HS-5 (cell line): ENCODE results near the gene HMCN1.

ENCODE experiments used
- DNase-seq: peaks from one replicate; pipeline ENCODE4 v3.0.0-alpha.2; 2012; ENCODE audit warnings: low read depth

HMCN1 gene

GRCh38 chr1:185966471-185966870, 232.3 kb downstream of the HMCN1 start:
- no peak for DNase-seq

DNA sequence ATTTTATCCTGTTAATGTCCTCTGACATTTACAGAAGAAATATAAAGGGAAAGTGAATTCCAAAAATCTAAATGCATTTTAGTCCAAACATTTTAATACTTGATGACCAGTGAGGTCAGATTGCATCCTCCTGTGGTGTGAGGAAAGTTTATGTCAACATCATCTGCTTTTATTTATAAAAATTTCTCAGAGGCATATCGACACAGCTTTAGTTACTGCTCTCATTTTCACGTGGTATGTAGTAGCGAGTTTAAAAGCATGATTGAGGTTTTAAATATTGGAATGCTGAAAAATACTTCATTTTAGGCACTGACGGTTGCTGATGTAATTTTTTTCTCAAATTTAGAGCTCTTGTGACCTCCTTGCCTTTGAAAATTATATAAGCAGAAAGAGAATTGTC, 234.8 kb downstream of the HMCN1 start:
- no peak for DNase-seq

GRCh38 chr1:185969524-185969991, 235.4 kb downstream of the HMCN1 start:
- no peak for DNase-seq

DNA sequence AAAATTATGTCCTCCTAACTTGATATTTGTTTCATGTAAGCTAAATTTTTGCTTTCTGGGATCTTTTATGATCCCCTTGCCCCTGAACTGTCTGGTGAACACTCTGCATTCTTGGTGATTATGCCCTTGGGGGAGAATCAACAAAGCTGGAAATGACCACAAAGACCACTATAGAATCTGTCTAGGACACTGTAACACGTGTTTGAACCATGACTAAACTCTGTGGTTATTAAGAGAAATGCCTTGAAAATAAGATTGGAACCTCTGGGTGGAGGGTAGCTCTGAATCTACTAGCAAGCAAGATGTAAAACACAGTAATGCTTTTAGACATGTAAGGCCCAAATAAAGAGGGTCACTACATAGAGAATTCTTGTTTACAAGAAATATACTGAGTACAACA, 237.5 kb downstream of the HMCN1 start:
- DNase-seq: no peak

GRCh38 chr1:185972096-185972850, 238.1 kb downstream of the HMCN1 start:
- no peak for DNase-seq

GRCh38 chr1:185973645-185974044, 239.5 kb downstream of the HMCN1 start:
- peak; percentile 81 for DNase-seq

DNA sequence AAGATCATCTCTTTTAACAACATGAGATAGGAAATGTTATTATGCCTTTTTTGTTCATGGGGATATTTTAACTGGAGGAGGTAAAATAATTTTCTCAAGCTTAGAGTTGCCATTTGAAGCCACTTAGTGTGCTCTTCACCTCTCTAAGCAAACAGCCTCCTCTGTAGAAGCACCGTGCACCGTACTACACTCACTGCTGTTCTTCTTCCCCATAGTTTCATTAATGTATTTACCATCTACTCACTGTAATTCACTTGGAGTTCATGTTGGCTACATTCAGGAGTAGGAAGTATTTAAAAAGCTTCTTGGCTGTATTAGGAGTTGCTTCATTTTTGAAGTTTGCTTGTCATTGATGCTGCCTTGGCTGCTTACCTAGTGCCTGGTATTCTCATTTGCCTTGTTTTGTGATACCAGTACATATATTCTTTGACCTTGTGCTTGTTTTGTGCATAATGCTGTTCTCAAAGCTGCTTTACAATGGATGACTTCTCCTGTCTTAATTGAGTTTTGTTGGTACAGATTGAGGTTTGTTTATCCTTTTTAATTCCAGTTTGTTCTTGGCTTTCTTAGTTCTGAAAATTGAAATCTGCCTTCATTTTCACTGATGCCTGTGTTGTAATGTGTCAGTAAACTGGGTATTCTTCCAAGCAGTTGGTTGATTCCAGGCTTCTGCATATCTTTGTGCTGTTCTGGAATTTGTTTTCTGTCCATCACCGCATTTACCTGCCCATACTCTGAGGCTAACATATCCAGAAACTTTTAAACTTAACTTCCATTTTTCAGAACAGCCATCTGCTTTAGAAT, 240.4 kb downstream of the HMCN1 start:
- no peak for DNase-seq

DNA sequence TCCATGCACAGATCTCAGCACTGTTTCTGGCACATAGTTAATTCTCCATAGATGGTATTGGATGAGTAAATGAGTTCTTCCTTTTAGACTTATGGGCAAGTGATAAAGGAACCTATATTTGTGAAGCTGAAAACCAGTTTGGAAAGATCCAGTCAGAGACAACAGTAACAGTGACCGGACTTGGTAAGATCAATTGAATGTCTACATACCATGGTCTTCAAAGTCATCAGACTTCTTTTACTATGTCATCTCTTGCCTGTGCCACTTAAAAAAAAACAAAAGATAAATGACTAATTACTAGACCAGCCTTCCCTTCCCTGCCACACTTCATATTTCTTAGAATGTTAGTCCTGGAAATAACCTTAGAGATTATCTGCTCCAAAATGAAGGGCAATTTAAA, 246.7 kb downstream of the HMCN1 start:
- DNase-seq: no peak

GRCh38 chr1:185984113-185984836, 250.1 kb downstream of the HMCN1 start:
- DNase-seq: no peak

GRCh38 chr1:185987611-185988321, 253.6 kb downstream of the HMCN1 start:
- no peak for DNase-seq

- DNase-seq: no peak
Measured at GRCh38 chr1:185990565-185990964, 256.4 kb downstream of the HMCN1 start.

DNA sequence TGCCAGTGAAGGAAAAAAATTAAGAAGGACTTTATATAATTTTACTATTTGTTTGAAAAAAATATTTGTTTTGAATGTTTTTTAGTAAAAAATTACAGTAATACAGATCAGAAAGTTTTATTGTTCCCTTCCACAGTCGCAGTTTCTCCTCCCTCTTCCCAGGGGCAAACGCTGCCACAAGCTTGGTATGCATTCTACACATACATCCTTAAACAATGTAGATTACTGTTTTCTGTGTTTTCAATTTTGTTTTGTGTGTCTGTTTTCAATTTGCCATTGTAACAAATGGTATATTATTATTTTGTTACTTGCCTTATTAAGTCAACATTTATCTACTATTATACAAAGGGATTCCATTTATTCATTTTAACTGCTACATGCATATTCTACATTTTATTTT, 257.1 kb downstream of the HMCN1 start:
- DNase-seq: no peak

GRCh38 chr1:185996211-185996610, 262.0 kb downstream of the HMCN1 start:
- DNase-seq: peak; percentile 81

GRCh38 chr1:185998391-185998790, 264.2 kb downstream of the HMCN1 start:
- DNase-seq: no peak

- DNase-seq: no peak
Measured at GRCh38 chr1:186002406-186002805, 268.2 kb downstream of the HMCN1 start.

DNA sequence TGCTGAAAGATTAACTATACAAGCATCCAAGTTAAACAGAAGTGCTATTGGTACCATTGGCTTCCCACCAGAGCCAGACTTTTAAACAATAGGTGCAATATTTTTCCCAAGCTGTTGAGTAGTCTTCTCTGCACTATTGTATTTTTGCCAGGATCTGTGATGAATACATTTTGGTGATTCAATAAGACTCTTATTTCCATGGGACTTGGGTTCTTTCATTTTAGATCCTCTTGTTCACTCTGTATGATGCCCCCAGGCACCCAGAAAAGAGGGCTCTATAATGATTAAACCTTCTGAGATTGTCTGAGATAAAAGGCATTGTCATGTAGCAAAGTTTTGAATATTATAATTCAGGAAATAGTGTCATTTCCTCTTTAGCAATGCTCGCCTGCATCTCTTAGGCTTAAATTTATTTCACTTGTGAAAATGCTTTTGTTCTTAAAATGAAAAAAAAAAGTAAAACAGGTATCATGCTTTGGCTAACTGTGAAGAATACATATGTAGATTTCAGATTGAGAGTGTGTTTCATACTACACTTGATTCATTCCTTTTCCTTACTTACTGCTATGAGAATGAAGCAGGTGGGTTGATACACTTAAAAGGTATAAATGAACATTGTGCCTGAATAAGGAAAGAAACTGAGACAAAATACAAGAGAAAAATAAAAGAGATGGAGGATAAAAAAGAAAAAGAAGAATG, 275.0 kb downstream of the HMCN1 start:
- DNase-seq: no peak

GRCh38 chr1:186014370-186015037, 280.3 kb downstream of the HMCN1 start:
- no peak for DNase-seq

GRCh38 chr1:186016856-186017255, 282.7 kb downstream of the HMCN1 start:
- DNase-seq: no peak

DNA sequence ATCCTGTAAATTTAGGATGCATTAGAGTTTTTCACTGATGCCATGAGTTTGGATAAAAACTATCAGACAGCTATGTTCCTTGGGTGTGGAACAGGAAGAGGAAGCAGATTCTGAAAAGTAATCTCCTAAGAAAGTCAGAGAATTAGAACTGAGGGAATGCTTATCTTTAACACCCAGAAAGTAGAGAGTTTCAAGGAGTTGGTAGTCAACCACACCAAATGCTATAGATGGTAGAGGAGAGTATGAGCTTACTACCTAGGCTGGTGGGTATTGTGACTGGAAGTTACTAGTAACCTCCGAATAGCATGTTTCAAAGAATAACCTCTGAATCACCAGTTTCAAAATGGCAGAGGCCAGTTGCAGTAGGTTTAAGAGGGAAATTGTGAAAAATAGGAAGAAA, 288.0 kb downstream of the HMCN1 start:
- no peak for DNase-seq

DNA sequence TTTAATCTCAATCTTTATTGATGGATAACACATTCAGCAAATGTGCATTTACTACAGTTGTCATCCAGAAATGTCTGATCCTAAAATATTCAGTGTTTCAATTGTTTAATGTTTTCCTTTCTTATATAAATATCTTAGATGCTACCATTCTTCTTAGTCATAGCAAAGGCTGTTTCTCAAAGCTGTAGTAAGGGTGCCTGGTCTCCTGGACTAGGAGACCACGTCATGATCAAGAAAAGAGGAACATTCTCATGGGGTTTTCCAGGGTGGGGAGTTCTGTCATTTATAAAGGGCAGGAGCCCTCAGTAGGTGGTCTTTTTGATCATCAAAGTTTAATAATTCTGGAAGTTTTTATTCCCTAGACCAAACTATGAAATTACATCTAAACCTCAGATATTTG, 292.8 kb downstream of the HMCN1 start:
- no peak for DNase-seq

- no peak for DNase-seq
Measured at GRCh38 chr1:186027621-186028020, 293.4 kb downstream of the HMCN1 start.
